SHP77 treated with DMSO at 0.1 percent for 48 hours (cell line): ENCODE data around the gene ICA1.
"Not testable (repeated sequence)": the region's sequence is repeated elsewhere in the genome, so short reads cannot be mapped to it uniquely, and the experiment has no call there.

Experiments
- DNase-seq: peaks from one replicate; lab custom pipeline; 2025; lab: John Stamatoyannopoulos, UW

The ICA1 gene

DNA sequence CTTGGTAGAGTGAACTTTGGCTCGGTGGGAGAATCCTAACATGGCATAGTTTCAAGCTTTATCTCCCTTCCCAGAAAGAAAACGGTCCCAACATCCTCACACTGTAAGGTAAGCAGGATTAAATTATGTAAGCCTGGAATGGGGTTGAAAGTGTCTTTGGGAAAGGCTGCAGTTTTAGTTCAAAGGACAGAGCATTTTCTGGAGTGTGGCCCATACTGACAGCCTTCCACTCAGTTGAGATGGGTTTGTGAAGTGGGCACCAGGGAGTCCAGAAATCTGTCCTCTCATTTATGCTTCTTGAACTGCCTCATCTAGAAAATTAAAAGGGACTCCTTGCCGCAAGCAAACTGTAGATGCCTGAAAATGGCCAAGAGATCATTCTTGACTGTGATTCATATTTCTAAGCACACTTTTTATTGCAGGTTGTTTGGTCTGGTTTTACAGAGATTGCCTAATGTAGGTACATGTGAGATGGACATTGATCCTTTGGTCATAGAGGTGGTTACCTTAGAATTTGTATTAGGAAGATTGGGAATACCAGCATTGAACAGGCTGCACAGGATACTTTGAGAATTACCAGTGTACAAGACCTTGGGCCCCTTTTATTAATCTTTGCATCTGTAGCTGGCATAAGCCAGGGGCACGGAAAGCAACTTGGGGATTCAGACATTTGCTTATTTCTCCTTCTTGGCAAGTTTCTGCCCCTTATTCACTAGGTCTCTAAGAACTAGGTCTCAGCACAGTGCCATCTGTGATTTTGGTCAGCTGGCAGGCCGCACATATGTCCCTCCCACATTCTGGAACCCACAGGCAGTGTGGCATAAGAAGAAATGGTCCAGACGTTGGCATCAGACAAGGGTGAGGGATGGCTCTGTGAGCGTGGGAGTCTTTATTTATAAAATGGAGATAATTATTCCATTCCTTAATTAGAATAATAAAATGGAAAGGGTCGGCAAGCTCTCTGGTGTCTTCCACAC is 167.5 kb downstream of the ICA1 start:
- no peak for DNase-seq

DNA sequence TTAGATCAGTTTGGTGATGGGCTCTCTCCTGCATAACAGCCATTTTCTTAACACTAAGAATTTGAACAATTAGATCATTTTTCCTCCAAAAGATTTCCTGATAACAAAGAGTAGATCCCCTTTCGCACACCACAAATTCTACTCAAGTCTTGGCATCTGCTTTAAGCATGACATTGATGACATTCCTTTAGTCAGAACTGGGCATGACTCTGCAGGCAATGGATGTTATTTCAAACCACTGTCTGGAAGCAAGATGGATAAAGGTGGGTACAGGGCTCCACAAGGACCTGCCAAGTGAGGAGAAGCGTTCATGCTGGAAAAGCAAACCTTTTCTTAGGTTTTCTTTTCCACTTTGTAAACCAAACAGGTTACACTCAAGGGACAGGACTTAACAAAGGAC is 169.8 kb downstream of the ICA1 start:
- DNase-seq: no peak

DNA sequence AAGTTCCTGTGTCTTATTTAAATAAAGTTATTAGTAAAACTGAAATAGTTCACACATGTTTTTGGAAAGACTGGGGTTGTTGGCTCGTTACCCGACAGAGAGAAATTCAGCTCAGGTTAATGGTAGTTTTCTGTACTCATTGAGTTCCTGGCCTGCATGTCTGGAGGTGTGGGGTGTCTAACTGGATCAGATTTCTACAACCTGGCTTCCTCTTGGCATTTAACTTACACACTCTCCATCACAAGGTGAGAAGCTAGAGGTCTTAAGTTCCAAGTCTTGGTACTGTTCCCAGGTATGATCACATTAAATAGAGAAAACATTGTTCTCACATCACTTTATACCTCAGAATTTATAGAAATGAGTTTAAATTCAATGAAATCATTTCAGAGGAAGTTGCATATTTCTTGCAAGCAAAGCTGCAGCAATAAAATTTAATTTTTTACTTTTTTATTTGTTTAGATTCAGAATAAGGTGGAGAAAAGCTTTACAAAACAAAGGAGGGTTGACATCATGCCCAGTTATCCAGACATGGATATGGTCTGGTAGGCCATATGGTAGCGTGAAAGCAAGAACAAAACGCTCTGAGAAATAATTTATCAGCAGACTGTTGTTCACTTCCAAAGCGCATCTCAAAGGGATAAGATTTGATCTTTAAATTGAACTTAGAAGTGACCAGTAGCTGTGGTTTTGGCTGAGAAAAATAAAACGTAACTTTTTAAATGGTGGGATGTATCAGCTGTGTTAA is 172.8 kb downstream of the ICA1 start:
- DNase-seq: no peak

DNA sequence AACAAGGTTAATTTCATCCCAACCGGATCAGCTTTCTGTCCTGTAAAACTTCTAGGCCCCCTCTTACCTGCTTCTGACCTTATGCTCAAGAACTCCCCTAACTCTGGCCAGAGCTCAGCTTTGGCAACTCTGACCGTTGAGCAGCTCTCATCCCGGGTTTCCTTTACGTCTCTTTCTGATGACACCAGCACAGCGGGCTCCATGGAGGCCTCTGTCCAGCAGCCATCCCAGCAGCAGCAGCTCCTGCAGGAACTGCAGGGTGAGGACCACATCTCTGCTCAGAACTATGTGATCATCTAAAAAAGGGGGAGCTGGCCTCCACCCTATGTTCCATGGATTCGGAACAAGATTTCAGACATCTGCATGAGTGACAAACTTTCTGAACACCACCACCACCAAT is 175.7 kb downstream of the ICA1 start:
- no peak for DNase-seq

DNA sequence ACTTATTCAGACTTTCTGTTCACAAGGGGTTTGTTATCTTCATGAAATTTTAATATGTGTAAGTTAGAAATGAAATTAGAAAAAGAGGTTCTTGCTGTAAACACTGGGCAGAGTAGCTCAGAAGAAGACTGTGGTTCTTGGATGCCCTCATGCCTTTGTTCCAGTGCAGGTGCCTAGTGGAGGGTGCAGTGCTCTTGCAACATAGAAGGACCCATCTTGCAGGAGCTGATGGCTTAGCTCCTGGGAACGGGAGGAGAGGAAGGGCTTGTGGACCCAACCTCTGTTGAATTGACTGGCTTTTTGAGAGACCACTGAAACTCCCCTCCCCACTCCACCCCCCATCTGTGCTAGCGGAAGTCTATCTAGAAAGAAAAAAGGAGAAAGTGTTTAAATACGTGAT is 176.5 kb downstream of the ICA1 start:
- DNase-seq: no peak

DNA sequence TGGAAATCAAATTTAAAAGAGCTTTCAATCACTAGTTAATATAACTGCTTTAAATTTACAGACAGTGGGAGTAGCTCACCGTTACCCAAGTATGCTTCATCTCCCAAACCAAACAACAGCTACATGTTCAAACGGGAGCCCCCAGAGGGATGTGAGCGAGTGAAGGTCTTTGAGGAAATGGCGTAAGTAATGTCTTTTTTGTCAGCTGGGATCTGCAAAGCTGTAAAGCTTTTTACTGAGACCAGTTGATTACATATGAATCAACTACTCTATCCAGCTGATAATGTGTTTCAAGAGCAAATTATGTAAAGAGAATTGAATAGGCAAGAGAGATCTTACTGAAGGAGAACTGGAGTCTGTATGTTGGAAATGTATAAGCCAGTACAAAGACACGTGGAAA is 177.1 kb downstream of the ICA1 start:
- no peak for DNase-seq

DNA sequence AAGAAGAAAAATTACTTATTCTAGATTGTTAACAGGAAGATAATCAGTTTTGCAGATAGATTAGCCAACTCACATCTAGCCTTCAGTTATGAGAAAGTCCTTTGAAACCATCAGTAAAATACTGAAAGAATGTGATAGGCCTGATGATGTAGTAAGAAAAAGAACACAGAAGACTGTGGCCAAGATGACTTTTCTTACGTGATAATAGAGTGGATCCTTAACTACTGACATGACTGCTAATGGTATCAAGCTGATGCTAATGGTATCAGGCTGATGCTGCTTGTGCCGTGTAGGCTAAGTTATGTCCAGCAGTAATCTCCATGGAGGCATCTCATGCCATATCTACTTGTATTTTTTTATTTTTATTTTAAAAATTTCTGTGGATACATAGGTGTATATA is 179.2 kb downstream of the ICA1 start:
- no peak for DNase-seq

DNA sequence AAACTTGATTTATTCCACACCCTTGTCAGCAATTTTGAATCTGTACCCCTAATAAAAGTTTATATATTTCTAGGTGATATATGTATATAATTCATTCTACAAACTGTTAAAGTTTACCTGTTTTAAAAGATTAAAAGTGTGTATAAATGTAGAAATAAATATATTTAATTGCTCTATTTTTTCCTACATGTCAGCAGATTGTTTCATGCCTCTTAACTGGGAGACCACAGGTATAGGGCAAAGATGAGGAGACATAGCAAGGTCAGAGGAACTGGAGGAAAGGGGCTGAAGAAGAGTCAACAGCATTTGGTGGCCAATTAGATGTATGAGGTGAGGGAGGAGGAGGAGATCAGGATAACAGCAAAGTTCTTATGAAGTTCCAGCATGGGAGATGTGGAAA is 183.5 kb downstream of the ICA1 start:
- DNase-seq: no peak

DNA sequence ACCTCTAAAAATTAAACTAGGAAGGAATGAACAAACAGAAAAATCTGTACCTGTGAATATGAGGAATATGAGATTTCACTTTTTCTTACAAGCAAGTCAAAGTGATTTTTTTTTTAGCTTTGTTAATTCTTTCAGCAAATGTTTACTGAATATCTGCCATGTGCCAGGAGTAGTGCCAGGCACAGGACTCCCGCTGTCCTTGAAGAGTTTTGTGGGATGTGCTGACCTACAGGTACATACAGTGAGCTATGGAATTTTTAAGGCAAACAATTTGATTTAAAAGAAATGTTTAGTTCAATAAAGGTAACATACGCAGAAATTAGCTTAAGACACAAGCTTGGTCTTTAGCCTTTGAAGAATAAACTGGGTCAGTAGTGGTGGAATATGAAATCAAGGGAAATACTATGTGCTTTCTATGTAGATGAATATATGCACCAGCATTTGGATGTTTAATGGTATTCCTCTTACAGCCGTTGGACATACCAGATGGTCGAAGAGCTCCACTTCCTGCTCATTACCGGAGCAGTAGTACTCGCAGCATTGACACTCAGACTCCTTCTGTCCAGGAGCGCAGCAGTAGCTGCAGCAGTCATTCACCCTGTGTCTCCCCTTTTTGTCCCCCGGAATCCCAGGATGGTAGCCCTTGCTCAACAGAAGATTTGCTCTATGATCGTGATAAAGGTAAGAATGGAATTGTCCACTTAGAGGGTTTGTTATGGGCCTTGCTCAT is 191.4 kb downstream of the ICA1 start:
- no peak for DNase-seq

DNA sequence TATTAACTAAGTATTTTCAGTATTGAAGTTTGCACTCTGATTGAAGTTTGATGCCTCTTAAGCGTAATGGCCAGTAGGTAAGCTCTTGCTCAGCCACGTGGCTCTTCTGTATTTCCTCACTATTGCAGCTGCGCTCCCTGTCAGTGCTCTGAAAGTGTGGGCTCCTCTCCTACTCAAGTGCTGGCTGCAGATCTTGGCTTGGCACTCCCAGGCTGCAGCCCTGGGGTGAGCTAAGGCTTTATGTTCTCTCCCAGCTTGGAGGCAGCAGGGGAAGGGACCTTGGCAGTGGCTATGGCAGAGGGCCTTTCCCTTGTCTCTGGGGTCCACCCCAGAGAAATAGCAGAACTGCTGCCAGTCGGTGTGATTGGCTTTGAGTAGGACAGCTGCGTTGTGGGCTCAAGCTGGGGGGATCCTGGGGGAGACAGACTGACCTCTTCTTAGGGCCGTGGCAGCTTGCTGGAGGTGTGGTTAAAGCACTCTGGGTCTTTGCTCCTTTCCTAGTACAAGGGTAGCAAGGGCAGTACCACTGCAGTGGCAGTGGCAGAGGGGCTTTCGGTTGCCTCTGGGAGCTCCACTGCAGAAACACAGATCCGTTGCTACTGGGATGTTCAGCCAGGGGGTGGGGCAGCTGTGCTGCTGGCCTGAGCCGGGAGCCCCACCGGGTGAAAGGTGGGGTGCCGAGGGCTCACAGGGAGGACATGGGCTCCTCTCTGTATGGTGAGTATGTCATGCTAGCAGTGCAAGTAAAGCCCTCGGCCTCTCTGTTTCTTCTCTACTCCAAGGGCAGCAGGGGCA is 192.9 kb downstream of the ICA1 start:
- DNase-seq: no peak

DNA sequence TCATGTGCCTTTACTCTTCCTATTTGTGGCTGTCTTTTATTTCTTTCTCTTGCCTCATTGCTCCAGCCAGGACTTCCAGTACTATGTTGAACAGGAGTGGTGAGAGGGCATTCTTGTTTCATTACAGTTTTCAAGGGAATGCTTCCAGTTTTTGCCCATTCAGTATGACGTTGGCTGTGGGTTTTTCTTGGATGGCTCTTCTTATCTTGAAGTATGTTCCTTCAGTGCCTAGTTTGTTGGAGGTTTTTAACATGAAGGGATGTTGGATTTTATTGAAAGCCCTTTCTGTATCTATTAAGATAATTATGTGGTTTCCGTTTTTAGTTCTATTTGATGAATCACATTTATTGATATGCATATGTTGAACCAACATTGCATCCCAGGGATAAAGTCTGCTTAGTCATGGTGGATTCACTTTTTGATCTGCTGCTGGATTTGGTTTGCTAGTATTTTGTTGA is 196.6 kb downstream of the ICA1 start:
- no peak for DNase-seq

DNA sequence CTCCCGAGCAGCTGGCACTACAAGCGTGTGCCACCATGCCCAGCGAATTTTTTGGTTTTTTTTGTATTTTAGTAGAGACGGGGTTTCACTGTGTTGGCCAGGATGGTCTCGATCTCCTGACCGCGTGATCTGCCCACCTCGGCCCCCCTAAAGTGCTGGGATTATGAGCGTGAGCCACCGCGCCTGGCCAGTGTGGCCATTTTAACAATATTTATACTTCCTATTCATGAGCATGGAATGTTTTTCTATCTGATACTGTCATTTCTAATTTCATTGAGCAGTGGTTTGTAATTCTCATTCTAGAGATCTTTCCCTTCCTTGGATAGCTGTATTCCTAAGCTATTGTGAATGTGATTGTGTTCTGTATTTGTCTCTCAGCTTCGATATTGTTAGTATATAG is 197.1 kb downstream of the ICA1 start:
- no peak for DNase-seq

DNA sequence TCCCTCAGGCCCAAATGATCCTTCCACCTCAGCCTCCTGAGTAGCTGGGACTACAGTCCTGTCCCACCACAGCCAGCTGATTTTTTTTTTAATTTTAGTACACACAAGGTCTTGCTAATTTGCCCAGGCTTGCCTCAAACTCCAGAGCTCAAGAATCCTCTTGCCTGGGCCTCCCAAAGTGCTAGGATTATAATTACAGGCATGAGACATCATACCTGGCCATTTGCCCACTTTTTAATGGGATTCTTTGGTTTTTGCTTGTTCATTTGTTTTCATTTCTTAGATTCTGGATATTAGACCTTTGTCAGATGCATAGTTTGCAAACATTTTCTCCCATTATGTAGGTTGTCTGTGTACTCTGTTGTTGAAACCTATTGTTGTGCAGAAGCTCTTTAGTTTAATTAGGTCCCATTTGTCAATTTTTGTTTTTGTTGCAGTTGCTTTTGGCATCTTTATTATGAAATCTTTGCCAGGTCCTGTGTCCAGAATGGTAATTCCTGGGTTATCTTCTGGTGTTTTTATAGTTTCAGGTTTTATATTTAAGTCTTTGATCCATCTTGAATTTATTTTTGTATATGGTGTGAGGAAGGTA is 198.2 kb downstream of the ICA1 start:
- DNase-seq: no peak

DNA sequence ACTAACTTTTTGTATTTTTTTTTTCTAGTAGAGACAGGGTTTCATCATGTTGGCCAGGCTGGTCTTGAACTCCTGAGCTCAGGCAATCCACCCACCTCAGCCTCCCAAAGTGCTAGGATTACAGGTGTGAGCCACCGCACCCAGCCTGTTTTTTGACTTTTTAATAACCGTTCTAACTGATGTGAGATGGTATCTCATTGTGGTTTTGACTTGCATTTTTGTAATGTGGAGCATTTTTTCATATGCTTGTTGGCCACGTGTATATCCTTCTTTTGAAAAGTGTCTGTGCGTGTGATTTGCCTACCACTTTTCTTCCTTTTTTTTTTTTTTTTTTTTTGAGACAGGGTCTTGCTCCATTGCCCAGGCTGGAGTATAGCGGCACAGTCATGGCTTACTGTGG is 198.7 kb downstream of the ICA1 start:
- not testable (repeated sequence) for DNase-seq
